ENCODE data around the gene CNDP2.

DNA sequence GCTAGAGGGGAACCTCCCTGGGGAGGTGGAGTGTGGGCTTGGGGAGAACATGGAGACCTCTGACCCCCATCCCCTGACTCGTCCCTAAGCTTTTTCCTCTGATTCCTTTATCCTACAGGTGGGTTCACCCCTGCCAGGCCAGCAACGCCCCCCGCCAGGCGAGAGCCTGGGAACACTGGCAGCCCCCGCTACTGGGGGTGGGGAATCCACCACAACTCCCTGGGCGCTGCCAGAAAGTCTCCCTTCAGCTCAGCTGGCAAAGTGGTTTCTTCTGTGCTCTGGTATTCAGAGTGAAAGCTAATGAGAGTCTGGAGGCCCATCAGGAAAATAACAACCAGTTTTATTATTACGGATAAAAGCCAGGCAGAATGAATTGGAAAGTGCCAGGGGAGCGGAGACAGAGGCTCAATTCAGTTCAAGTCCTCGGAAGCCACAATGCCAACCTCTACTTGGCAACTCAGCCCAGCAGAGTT lies 41.8 kb upstream of the CNDP2 start:
- TF ChIP-seq EZH2 (IDR thresholded peaks at IDR 0.05; ENCODE audit: low read length, unreplicated experiment): no peak
- TF ChIP-seq, protein P1, sequence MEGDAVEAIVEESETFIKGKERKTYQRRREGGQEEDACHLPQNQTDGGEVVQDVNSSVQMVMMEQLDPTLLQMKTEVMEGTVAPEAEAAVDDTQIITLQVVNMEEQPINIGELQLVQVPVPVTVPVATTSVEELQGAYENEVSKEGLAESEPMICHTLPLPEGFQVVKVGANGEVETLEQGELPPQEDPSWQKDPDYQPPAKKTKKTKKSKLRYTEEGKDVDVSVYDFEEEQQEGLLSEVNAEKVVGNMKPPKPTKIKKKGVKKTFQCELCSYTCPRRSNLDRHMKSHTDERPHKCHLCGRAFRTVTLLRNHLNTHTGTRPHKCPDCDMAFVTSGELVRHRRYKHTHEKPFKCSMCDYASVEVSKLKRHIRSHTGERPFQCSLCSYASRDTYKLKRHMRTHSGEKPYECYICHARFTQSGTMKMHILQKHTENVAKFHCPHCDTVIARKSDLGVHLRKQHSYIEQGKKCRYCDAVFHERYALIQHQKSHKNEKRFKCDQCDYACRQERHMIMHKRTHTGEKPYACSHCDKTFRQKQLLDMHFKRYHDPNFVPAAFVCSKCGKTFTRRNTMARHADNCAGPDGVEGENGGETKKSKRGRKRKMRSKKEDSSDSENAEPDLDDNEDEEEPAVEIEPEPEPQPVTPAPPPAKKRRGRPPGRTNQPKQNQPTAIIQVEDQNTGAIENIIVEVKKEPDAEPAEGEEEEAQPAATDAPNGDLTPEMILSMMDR (conservative IDR thresholded peaks at IDR 0.05; ENCODE audit: low read depth, low read length): no peak
